HG03025 (cell line): ENCODE measurements around the gene THRB.

Source experiments
- ATAC-seq: cut with Tn5 transposase; IDR thresholded peaks from one replicate; pipeline ENCODE4 v1.9.1; 2021; ENCODE audit warnings: mild to moderate bottlenecking, moderate library complexity; ENCODE audit not compliant: unreplicated experiment, low FRiP score

The THRB gene

DNA sequence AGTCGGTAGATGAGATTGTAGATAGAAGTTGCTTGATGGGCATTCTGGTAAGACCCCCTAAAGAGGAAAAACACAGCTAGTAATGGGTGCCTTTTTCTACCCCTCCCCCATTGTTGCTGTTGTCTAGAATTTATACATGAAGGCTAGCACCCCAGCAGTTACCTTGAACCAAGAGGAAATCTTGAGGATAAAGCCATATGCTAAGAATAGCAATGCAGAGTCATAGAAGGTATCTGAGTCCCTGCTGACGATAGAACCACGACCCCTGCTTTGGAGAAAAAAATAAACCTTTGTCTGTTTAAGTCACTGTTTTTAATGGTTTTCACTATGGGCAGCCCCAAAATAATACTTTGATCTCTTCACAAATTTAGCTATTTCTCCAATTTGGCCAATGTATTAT lies 162.6 kb downstream of the THRB start:
- ATAC-seq, result no peak

DNA sequence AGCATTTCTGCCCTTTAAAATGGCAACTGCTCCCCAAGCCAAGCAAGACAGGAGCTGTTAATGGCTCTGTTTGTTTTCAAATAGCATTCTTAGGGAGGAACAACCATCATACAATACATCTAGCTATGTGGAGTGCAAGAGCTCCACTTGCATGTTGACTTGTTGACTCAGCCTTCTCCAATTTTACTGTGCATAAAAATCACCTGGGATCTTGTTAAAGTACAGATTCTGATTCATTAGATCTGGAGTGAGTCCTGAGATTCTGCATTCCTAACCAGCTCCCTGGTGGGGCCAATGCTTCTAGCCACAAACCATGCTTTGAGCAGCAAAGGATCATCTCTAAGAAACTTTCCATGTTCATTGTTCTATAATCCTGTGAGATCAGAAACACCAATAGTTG lies 171.4 kb downstream of the THRB start:
- no peak for ATAC-seq

DNA sequence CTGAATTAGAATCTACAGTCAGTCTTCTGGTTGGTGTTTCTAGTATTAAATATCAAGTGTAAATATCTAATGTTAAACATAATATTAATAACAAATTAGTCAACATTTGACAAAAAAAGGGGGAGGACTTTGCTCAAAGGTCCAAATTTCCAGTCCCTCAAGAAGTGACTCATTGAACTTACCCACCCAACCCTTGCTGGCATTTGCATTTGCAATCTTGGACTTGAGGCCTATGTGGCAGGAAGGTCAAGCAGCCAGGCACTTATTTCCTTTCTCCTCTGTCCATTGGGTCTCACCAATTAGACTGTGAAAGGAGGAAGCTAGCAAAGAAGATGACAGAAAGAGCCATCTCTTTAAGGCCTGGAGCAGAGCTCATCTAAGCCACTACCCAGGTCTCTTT lies 174.0 kb downstream of the THRB start:
- ATAC-seq, result no peak

DNA sequence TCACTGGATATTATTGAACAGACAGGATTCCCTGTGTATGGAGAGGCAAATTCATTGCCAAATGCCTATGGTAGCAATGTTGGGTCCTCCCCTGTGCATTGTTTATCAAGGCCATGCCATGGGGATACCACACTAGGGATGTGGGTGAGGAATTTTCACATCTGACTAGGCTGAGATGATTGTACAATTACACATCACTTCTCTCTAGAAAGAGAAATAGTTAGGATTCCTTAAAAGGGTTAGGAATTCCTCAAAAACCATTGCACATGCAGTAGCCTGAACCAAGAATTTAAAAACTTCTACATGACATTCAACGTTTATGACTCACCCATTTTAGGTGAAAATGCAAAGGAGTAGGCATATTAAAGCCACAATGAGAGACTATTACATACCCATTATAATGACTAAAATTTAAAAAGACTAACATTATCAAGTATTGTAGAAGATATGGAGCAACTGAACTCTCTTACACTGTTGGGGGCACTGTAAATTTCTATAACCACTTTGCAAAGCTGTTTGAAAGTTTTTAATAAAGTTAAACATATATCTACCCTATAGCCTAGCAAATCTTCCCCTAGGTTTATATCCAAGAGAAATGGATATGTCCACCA lies 175.9 kb downstream of the THRB start:
- ATAC-seq, result no peak

DNA sequence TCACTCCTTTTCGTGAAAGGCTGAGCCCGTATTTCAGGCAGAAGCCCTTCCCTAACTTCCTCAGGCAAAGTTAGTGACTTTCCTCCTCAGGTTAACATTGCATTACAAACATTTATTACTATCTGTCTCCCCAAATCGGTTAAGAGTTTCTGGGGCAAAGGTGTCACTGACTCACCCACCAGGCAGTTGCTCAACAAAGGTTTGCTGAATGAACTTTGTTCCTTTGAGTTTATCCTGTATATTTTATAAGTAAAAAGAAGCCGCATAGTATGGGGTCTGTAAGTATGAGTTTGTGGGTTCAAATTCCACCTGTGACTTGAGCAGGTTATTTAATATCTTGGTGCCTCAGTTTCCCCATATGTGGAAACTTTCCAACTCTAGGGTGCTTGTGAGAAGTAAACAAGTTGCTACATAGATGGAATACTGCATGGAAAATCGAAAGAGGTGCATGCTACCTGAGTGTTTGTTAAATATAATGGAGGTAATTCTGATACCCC lies 177.7 kb downstream of the THRB start:
- ATAC-seq, result no peak

DNA sequence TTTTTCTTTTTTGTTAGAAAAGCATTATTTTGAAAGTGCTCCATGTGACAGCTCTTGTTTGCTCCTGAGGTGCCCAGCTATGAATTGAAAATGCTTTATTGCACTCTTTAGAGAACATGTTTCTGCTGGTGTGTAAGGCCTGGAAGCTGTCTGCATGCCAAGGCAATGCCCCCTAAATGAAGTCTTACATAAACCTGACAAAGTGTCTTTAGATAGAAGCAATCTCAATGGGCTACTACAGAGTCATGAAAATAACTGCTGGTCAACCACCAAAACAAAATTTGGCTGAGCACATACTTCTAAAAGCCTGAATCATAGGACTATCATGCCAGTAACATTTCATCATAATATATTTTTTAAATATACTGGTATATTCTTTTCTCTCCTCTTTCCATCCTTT lies 178.7 kb downstream of the THRB start:
- no peak for ATAC-seq

- no peak for ATAC-seq
Observed at GRCh38 chr3:24315356-24315755, 179.3 kb downstream of the THRB start.

DNA sequence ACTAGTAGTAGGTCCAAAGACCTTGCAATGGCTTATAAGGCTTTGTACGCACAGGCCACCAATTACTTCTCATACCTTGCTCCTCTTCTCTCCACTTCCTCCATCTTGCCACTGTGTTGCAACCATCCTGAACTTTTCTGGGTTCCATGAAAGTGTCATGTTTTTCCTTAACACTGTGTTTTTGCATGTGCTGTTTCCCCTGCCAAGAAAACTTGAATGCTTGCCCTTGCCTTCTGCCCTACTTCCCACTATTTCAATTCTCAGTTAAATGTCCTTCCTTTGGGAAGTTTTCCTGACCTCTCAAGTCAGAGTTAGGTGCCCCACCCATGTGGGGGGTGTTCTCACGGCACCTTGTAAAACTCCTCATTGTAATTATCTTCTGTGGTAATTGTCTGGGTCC lies 182.8 kb downstream of the THRB start:
- ATAC-seq, result no peak

DNA sequence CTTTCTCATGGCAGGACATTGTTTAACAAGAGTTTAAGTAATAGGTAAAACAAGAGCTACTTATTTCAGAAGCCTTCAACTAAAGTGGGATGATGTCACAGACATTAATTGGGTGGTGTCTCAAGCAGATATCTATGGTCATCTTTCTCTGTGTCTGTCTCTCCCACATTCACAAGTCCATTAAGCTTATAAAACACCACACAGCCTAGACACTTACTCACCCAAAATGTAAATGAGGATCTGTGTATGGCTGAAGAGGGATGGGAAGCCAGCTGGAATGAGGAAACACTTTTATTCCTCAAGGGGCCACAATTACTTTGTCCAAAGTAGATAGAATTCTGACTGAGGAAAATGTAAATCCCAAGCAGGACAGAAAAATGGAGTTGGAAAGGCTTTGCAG lies 183.8 kb downstream of the THRB start:
- ATAC-seq, result no peak

DNA sequence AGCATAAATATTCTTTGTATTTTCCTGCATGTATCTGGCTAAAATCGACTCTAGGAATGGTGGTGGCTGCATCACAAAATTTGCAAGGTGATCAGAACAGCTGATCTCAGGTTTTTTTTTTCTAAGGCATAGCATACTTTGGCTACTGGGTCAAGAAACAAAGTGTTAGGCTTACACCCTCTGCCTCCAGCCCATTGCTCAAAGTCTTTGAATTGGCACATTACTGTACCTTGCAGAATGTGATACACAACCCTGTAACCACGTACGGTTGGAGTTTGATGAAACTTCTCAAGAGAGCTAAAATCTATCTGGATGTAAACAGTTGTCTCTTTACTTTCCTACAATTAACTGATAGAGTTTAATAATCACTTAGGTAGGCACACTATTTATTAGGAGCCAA lies 188.1 kb downstream of the THRB start:
- ATAC-seq, result no peak

DNA sequence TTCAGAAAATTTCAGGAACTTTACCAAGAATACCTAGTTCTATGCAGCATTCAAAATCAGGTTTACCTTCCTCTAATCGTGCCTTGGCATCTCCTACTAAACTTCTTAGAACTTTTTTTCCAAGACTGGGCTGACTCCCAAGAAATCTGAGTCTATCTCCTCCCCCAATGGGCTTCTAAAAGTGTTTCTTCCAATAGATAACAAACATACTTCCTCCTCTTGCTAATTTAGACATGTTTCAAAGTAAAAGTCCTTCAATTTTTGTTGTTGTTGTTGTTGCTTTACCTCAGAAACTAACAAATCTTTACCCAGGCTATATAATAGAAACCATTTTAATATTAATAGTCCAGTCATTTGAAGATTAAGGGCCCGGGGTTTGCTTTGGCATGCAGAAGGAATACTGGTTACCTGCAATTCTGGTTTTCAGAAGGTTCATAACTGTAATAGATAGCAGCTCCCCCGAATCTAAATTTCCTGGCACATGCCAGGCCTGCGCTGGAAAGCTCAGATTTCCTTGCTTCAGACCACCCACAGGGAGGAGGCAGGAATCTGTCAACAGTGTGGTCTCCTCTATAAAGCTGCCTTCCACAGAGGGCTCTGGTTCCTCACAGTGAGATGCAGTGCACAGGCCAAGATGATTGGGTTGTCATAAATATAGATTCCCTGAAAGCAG lies 188.7 kb downstream of the THRB start:
- no peak for ATAC-seq

- ATAC-seq, result no peak
Observed at GRCh38 chr3:24303057-24303754, 191.4 kb downstream of the THRB start.

DNA sequence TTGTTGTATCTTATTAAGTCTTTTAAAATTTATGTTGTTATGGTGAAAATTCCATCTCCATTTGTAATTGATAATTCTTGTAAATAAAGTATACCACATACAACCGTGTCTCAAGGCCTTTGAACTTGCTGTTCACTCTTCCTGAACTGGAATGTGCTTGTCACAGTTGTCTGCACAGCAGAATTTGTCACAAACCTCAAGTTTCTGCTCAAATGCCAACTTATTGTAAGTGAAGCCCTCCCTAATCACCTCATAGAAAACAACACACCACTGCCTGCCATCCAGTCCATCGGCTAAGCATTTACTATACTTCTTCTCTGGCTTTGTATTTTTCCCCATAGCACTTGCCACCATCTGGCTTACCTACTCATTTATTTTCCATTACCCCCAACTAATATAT lies 192.3 kb downstream of the THRB start:
- ATAC-seq, result no peak

DNA sequence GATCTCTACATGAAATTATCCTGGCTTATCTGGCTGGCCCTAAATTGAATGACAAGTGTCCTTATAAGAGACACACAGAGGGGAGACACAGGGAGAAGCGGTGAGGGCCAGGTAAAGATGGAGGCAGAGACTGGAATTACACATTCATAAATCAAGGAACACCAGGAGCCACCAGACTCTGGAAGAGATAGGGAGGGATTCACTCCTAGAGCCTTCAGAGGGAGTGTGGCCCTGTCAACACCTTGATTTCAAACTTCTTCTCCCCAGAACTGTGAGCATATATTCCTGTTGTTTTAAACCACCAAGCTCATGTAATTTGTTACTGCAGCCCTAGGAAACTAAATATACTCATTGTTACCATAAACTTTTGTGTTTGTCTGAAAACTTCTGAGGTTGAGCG lies 193.7 kb downstream of the THRB start:
- no peak for ATAC-seq

- ATAC-seq, result no peak
Observed at GRCh38 chr3:24299806-24300626, 194.6 kb downstream of the THRB start.

DNA sequence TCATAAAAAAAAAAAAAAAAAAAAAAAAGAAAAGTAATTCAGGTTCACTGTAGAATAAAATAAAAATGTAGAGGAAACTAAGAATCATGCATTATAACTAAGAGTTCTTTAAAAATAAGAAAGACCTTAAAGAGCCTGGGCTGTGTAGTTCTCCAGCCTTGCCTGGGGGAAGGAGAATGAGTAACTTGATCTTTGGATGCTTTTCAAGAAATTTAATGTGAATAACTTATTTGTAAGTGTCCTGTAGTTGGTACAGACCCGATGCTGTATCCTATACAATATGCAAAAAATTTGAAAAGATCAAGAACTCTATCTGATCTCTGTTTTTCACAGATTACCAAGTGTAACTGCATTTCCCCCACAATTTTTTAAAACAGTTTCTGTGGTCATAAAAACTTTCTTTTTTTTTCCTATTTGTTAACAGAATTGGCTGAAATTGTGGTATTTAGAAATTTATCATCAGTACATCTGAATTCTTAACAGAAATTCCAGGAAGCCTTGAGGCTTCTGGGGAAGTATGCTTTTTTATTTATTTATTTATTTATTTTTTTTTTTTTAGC lies 195.3 kb downstream of the THRB start:
- ATAC-seq, result no peak

DNA sequence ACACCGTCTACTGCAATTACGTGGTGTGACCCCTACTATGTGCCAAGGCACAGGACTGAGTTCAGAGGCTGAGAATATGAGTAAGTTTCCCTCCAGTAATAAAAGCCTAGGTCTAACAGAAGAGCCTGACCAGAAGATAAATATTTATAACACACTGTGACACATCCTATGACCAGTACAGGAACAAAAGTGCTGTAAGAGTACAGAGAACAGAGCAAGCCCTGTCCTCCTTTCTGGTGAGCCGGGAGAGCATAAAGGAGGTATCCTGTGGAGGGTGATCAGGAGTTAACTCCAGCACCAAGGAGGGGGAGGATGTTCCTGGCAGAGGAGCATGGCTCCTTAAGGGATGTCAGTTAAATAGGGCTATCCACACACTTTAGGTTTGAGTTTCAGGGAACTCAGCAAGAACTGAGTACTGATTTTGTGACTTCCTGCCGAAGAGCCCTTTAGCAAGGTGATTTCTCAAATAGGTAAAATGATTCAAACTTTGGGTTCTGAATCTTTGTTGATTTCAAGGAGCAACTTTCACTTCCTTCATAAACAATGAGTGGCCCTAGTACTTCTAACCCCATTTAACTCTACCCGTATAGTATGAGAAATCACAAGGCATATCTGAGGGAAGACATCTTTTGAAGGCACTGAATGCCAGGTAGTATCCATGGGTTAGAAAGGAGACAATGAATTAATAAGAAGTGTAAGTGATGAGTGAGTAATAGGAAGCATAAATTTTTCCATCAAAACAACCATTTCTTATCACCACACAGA lies 198.0 kb downstream of the THRB start:
- ATAC-seq, result no peak

GRCh38 chr3:24294150-24294549 lies 200.5 kb downstream of the THRB start:
- no peak for ATAC-seq

GRCh38 chr3:24291646-24292045 lies 203.0 kb downstream of the THRB start:
- no peak for ATAC-seq

- no peak for ATAC-seq
Observed at GRCh38 chr3:24290596-24290995, 204.1 kb downstream of the THRB start.
